ENCODE results near the gene DENND1A.
"Not testable (repeated sequence)": the region's sequence is repeated elsewhere in the genome, so short reads cannot be mapped to it uniquely, and the experiment has no call there.

Gene DENND1A

GRCh38 chr9:123952641-123953495 is 22.9 kb upstream of the DENND1A start:
- Histone ChIP-seq H3K4me1 (peaks cover 0 to 17% (median 12%) of the 10 kb centered on the region in 10 experiments; a peak in 12 of 20 replicates), H3K9me3 (replicated peaks in 1 of 11) (no peaks in the 10 kb centered on the region), H3K27me3 (no peaks in the 10 kb centered on the region), H3K36me3 (no peaks in the 10 kb centered on the region), H3K4me3 (no peak overlapping the region), H3K27ac (no peak overlapping the region), H4K20me1 (no peaks in the 10 kb centered on the region), H3K4me2 (no peak overlapping the region), H3K9ac (no peak overlapping the region)
- no peak for TF ChIP-seq Cebpa-rat (IDR thresholded peaks at IDR 0.05)

DNA sequence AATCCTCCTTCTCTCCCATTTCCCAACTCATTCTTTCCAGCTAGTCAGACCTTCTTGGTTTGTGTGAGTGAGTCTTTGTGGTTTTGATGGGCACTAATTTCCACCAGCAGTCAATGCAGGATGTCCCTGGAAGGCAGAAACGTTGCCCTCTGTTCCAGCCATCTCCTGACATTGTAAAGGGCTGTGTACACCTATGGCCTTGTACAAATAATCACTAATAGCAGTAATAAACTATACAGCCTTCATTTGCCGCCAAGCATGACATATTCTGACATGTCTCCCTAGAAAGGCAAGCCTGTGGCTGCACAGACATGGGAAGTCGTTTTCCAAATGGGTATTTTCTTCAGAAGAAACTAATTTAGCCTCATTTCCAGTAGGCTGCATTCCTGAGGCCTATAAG is 18.4 kb upstream of the DENND1A start:
- no peak overlapping the region for H3K9ac ChIP-seq
- no peaks in the 10 kb centered on the region for H3K27me3 ChIP-seq
- H3K4me2 ChIP-seq: no peak overlapping the region
- H3K4me1 ChIP-seq: 0 out of 20 replicates have a peak, but pooled peaks cover 0 to under 1% (median 0%) of the 10 kb centered on the region in 10 experiments
- no peaks in the 10 kb centered on the region for H4K20me1 ChIP-seq
- H3K9me3 ChIP-seq (replicated peaks in 1 of 11): no peaks in the 10 kb centered on the region; a peak in 1 of 22 replicates
- H3K36me3 ChIP-seq: no peaks in the 10 kb centered on the region
- H3K27ac ChIP-seq: no peak overlapping the region
- no peak for TF ChIP-seq Cebpa-rat (IDR thresholded peaks at IDR 0.05)
- H3K4me3 ChIP-seq: no peak overlapping the region

DNA sequence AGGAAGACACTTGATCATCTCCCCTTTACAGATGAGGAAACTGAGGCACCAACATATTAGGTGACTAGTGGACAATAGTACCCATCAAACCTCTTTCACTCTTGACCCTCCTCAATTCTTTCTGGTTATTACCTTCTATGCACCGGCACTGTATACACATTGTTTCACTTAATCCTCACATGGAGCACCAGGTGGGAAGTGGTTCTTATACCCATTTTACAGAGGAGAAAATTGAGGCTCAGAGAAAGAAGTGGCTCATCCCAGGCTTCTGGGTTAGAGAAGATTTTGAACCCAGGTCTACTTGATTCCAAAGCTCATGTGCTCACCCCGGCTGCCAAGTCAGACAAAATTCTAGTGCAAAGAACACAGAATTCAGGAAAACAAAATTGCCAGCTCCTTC is 17.4 kb upstream of the DENND1A start:
- no peaks in the 10 kb centered on the region for H3K27me3 ChIP-seq
- no peak overlapping the region for H3K27ac ChIP-seq
- no peak overlapping the region for H3K9ac ChIP-seq
- H4K20me1 ChIP-seq: no peaks in the 10 kb centered on the region
- no peak overlapping the region for H3K4me2 ChIP-seq
- no peak for TF ChIP-seq Cebpa-rat (IDR thresholded peaks at IDR 0.05)
- no peaks in the 10 kb centered on the region; a peak in 1 of 22 replicates for H3K9me3 ChIP-seq (replicated peaks in 1 of 11)
- H3K4me1 ChIP-seq: no peaks in the 10 kb centered on the region
- no peaks in the 10 kb centered on the region for H3K36me3 ChIP-seq
- H3K4me3 ChIP-seq: no peak overlapping the region

- no peak for TF ChIP-seq Cebpa-rat (IDR thresholded peaks at IDR 0.05)
- H3K4me3 ChIP-seq: no peak overlapping the region
- no peak overlapping the region for H3K4me2 ChIP-seq
- H3K4me1 ChIP-seq: no peaks in the 10 kb centered on the region
- no peak overlapping the region for H3K9ac ChIP-seq
- no peaks in the 10 kb centered on the region for H4K20me1 ChIP-seq
- H3K9me3 ChIP-seq (replicated peaks in 1 of 11): no peaks in the 10 kb centered on the region; a peak in 1 of 22 replicates
- H3K36me3 ChIP-seq: no peaks in the 10 kb centered on the region
- H3K27me3 ChIP-seq: no peaks in the 10 kb centered on the region
- no peak overlapping the region for H3K27ac ChIP-seq
Observed at GRCh38 chr9:123946101-123946821, 16.3 kb upstream of the DENND1A start.

GRCh38 chr9:123945532-123945931 is 15.6 kb upstream of the DENND1A start:
- Histone ChIP-seq H3K9ac (no peak overlapping the region), H4K20me1 (no peaks in the 10 kb centered on the region), H3K36me3 (no peaks in the 10 kb centered on the region), H3K9me3 (replicated peaks in 1 of 11) (no peaks in the 10 kb centered on the region; a peak in 1 of 22 replicates), H3K27ac (no peak overlapping the region), H3K27me3 (no peaks in the 10 kb centered on the region), H3K4me2 (no peak overlapping the region), H3K4me1 (no peaks in the 10 kb centered on the region), H3K4me3 (no peak overlapping the region)
- no peak for TF ChIP-seq Cebpa-rat (IDR thresholded peaks at IDR 0.05)

DNA sequence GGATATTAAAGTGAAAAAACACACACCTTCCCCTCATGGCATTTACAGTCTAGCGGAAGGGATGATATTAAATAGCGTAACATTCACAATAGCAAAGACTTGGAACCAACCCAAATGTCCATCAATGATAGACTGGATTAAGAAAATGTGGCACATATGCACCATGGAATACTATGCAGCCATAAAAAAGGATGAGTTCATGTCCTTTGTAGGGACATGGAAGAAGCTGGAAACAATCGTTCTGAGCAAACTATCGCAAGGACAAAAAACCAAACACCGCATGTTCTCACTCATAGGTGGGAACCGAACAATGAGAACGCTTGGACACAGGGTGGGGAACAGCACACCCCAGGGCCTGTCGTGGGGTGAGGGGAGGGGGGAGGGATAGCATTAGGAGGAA is 14.5 kb upstream of the DENND1A start:
- H4K20me1 ChIP-seq; H3K9me3 ChIP-seq (replicated peaks in 1 of 11); H3K36me3 ChIP-seq; H3K4me1 ChIP-seq; H3K27ac ChIP-seq; H3K4me3 ChIP-seq; H3K27me3 ChIP-seq; H3K4me2 ChIP-seq; H3K9ac ChIP-seq: not testable (repeated sequence)

DNA sequence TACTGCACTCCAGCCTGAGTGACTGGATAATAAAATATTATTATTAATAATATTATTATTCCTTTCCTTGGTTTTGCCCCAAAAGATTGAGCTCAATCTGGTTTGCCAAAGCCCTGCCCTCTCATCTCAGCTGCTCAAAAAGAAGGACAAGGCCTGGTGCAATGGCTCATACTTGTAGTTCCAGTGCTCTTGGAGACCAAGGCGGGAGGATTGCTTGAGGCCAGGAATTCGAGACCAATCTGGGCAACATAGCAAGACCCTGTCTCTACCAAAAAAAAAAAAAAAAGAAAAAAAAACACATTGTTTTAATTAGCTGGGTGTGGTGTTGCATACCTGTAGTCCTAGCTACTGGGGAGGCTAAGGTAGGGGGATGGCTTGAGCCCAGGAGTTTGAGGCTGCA is 13.7 kb upstream of the DENND1A start:
- Histone ChIP-seq H3K27ac (no peak overlapping the region), H3K27me3 (no peaks in the 10 kb centered on the region), H4K20me1 (no peaks in the 10 kb centered on the region), H3K9ac (no peak overlapping the region), H3K36me3 (no peaks in the 10 kb centered on the region), H3K4me2 (no peak overlapping the region), H3K4me3 (no peak overlapping the region), H3K9me3 (replicated peaks in 1 of 11) (no peaks in the 10 kb centered on the region; a peak in 1 of 22 replicates), H3K4me1 (no peaks in the 10 kb centered on the region)
- TF ChIP-seq Cebpa-rat (IDR thresholded peaks at IDR 0.05): no peak

DNA sequence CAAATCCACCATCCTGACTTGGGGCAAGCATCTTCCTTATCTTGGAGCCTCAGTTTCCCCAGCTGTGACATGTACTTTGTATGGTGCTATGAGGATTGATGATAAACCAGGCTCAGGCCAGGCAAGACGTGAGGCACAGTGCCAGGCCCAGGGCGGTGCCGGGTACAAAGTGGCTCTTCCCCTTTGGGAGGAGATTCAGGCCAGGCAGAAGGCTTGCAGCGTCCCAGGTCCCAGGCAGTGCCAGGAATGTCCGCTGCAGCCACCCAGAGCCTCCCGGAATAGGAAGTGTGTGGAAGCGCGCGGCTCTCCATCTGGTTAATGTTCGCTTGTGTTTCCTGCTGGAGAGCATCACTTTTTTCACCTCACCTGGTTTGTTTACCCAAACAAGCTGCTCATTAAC is 12.6 kb upstream of the DENND1A start:
- Histone ChIP-seq H3K9me3 (replicated peaks in 1 of 11) (no peaks in the 10 kb centered on the region; a peak in 4 of 22 replicates), H3K9ac (no peak overlapping the region), H3K4me2 (no peak overlapping the region), H3K36me3 (no peaks in the 10 kb centered on the region), H4K20me1 (no peaks in the 10 kb centered on the region), H3K4me3 (no peak overlapping the region), H3K4me1 (no peaks in the 10 kb centered on the region), H3K27me3 (no peaks in the 10 kb centered on the region), H3K27ac (no peak overlapping the region)
- no peak for TF ChIP-seq Cebpa-rat (IDR thresholded peaks at IDR 0.05)

- no peak for TF ChIP-seq Cebpa-rat (IDR thresholded peaks at IDR 0.05)
- Histone ChIP-seq H3K4me1 (no peaks in the 10 kb centered on the region), H3K9me3 (replicated peaks in 1 of 11) (peaks cover 5 to 8% (median 7%) of the 10 kb centered on the region in 11 experiments), H3K36me3 (0 out of 22 replicates have a peak, but pooled peaks cover 0 to 3% (median 0%) of the 10 kb centered on the region in 11 experiments), H4K20me1 (no peaks in the 10 kb centered on the region), H3K27me3 (no peaks in the 10 kb centered on the region), H3K4me2 (no peak overlapping the region), H3K4me3 (no peak overlapping the region), H3K27ac (no peak overlapping the region), H3K9ac (no peak overlapping the region)
Observed at GRCh38 chr9:123941524-123942070, 11.7 kb upstream of the DENND1A start.
